K562 (cell line): Measurements from ENCODE around the gene STX17. TPM values are rescaled to one million over a fixed set of nuclear protein-coding genes. Genes with fewer than 3 reads are reported as not detected.

ENCODE experiments used
- ATAC-seq: fragments of 200-7000 bp; cut with Tn5 transposase; 3 replicates; pipeline ENCODE4 v1.9.1; 2020; ENCODE audit warnings: moderate library complexity
- BruUV-seq: library from RNA; stranded (reverse); fragments of 400-500 nt; replicated peaks from 2 replicates; lab custom pipeline; 2021; lab: Mats Ljungman, UMichigan
- CTCF ChIA-PET: fragments of 300-600 bp; formaldehyde crosslinking; extraction: SDS; loops from one replicate; lab custom pipeline; 2021; ENCODE audit warnings: low intra/inter-chr PET ratio; lab: Yijun Ruan, JAX
- POLR2A ChIA-PET: fragments of 300-600, 350-650 bp; sonication (Branson Sonifier 250); formaldehyde crosslinking; extraction: SDS; loops from one replicate; lab custom pipeline; 2021; ENCODE audit warnings: antibody characterized with exemption, inconsistent platforms; lab: Yijun Ruan, JAX
- DNase-seq, 4 experiments: peaks; one replicate each; pipeline versions ENCODE4 v3.0.0 to v3.0.0-alpha.2; 2011 to 2018; ENCODE audit warnings: low spot score in 3 of 4, mixed read lengths in 3 of 4; ENCODE audit errors: extremely low read depth in 1 of 4
- FAIRE-seq: peaks from 2 replicates; lab custom pipeline; 2011; peaks lifted over from hg19 to GRCh38; lab: Jason Lieb, UNC
- H2AFZ ChIP-seq: 2 replicates; pipeline ENCODE4 v1.6.0; 2011; ENCODE audit warnings: low read depth, low read length, control low read depth, inconsistent platforms
- H3K27ac ChIP-seq: fragments of 200-600 bp; 3 replicates; pipeline ENCODE4 v1.8.0; 2011; ENCODE audit warnings: low read depth, mild to moderate bottlenecking, control low read depth, inconsistent platforms, low read length, moderate library complexity, mixed read lengths; ENCODE audit errors: extremely low read depth
- H3K27me3 ChIP-seq, 2 experiments: fragments of 300-600 bp in 1 of 2; 2 replicates in 1 of 2; 3 replicates in 1 of 2; pipeline versions ENCODE4 v1.6.0 to v1.8.0; 2011; ENCODE audit warnings: inconsistent platforms in 2 of 2, low read length in 2 of 2, mild to moderate bottlenecking in 1 of 2, mixed read lengths in 1 of 2, moderate library complexity in 1 of 2; ENCODE audit not compliant: control insufficient read depth in 2 of 2, insufficient read depth in 2 of 2
- H3K36me3 ChIP-seq: fragments of 300-600 bp; 3 replicates; pipeline ENCODE4 v1.8.0; 2011; ENCODE audit warnings: mild to moderate bottlenecking, low read length, inconsistent platforms; ENCODE audit not compliant: control insufficient read depth, insufficient read depth
- H3K4me1 ChIP-seq, 2 experiments: fragments of 200-600 bp in 1 of 2; replicated peaks in 1 of 2; 2 replicates in 1 of 2; 3 replicates in 1 of 2; pipeline versions ENCODE4 v1.5.1 to v1.8.0; 2011; ENCODE audit warnings: inconsistent platforms in 2 of 2, low read length in 2 of 2, mild to moderate bottlenecking in 1 of 2, mixed read lengths in 1 of 2, moderate library complexity in 1 of 2; ENCODE audit not compliant: control insufficient read depth in 2 of 2, insufficient read depth in 2 of 2
- H3K4me2 ChIP-seq: 2 replicates; pipeline ENCODE4 v1.6.1; 2011; ENCODE audit warnings: low read length, control low read depth, inconsistent platforms, mixed read lengths; ENCODE audit not compliant: insufficient read depth
- H3K4me3 ChIP-seq: fragments of 200-600 bp; sonication (generic), shearing (Covaris generic); 2 replicates; pipeline ENCODE4 v1.5.1; 2016; ENCODE audit warnings: control low read depth, inconsistent platforms
- H3K79me2 ChIP-seq: fragments of 200-600 bp; 3 replicates; pipeline ENCODE4 v1.8.0; 2011; ENCODE audit warnings: low read length, inconsistent platforms; ENCODE audit not compliant: control insufficient read depth, insufficient read depth
- H3K9ac ChIP-seq, 2 experiments: 2 replicates each; pipeline versions ENCODE4 v1.6.0 to v1.6.1; 2011; ENCODE audit warnings: low read depth in 2 of 2, low read length in 2 of 2, control low read depth in 1 of 2, inconsistent platforms in 1 of 2, mild to moderate bottlenecking in 1 of 2, mixed read lengths in 1 of 2; ENCODE audit not compliant: insufficient read depth in 1 of 2
- H3K9me1 ChIP-seq: one replicate; pipeline ENCODE4 v1.6.0; 2011; ENCODE audit warnings: inconsistent platforms, mild to moderate bottlenecking, low read length, moderate library complexity; ENCODE audit not compliant: control insufficient read depth, insufficient read depth
- H3K9me3 ChIP-seq: replicated peaks from 2 replicates; pipeline ENCODE4 v1.5.1; 2011; ENCODE audit warnings: low read depth, low read length, inconsistent platforms; ENCODE audit not compliant: control insufficient read depth, insufficient read depth
- H4K20me1 ChIP-seq: replicated peaks from 2 replicates; pipeline ENCODE4 v1.6.1; 2011; ENCODE audit warnings: low read length, inconsistent platforms, mixed read lengths; ENCODE audit not compliant: control insufficient read depth, insufficient read depth
- ARID1B ChIP-seq: fragments of 450-650 bp; IDR thresholded peaks from 2 replicates; pipeline ENCODE4 v1.6.1; 2016; ENCODE audit warnings: antibody characterized with exemption, mild to moderate bottlenecking, inconsistent platforms
- BCL6 ChIP-seq: fragments of 250-450 bp; sonication (Bioruptor Pico); IDR thresholded peaks from 2 replicates; pipeline ENCODE4 v1.4.0; 2020
- CHD4 ChIP-seq: fragments of 200-600 bp; sonication (generic); IDR thresholded peaks from 3 replicates; pipeline ENCODE4 v1.6.1; 2012; ENCODE audit warnings: low read depth, mild to moderate bottlenecking, mixed read lengths, low read length, inconsistent platforms; ENCODE audit not compliant: insufficient read depth, insufficient replicate concordance, poor library complexity, severe bottlenecking
- CXXC5 ChIP-seq: fragments of 250-450 bp; sonication (Bioruptor Pico); IDR thresholded peaks from 2 replicates; pipeline ENCODE4 v1.8.0; 2022; ENCODE audit warnings: inconsistent platforms, mild to moderate bottlenecking, moderate library complexity
- HOXB6 ChIP-seq: fragments of 250-450 bp; sonication (Bioruptor Pico); IDR thresholded peaks from 2 replicates; pipeline ENCODE4 v1.5.1; 2022; ENCODE audit warnings: mild to moderate bottlenecking, borderline replicate concordance
- KLF16 ChIP-seq: IDR thresholded peaks from 2 replicates; pipeline ENCODE4 v1.6.1; 2016; ENCODE audit warnings: antibody characterized with exemption
- MTA2 ChIP-seq: fragments of 450-650 bp; IDR thresholded peaks from 2 replicates; pipeline ENCODE4 v1.6.1; 2016; ENCODE audit warnings: low read depth
- NBN ChIP-seq: fragments of 450-650 bp; IDR thresholded peaks from 2 replicates; pipeline ENCODE4 v1.6.1; 2016; ENCODE audit warnings: low read depth, mild to moderate bottlenecking
- RBM15 ChIP-seq: fragments of 200-400 bp; formaldehyde crosslinking; IDR thresholded peaks from 2 replicates; pipeline ENCODE4 v1.6.1; 2018; ENCODE audit warnings: mild to moderate bottlenecking, low read length, moderate library complexity; ENCODE audit not compliant: insufficient read depth
- RBM39 ChIP-seq: fragments of 200-400 bp; formaldehyde crosslinking; optimal IDR thresholded peaks from 2 replicates; pipeline ENCODE3; 2018; ENCODE audit warnings: low read depth, low read length
- RUNX1 ChIP-seq: sonication (generic); IDR thresholded peaks from 2 replicates; pipeline ENCODE4 v1.6.1; 2016; ENCODE audit warnings: antibody characterized with exemption, low read depth
- ZNF561 ChIP-seq: fragments of 450-650 bp; formaldehyde crosslinking; conservative IDR thresholded peaks from 2 replicates; pipeline ENCODE4 v1.4.0; 2020; ENCODE audit warnings: mild to moderate bottlenecking, moderate library complexity
- ZNF696 ChIP-seq: fragments of 250-450 bp; sonication (Bioruptor Pico); conservative IDR thresholded peaks from 2 replicates; pipeline ENCODE4 v1.4.0; 2020; ENCODE audit warnings: mild to moderate bottlenecking, moderate library complexity
- ZNF75A ChIP-seq: fragments of 450-650 bp; formaldehyde crosslinking; IDR thresholded peaks from 2 replicates; pipeline ENCODE4 v1.4.0; 2020; ENCODE audit warnings: mild to moderate bottlenecking
- ZNF778 ChIP-seq: fragments of 450-650 bp; formaldehyde crosslinking; IDR thresholded peaks from 2 replicates; pipeline ENCODE4 v1.4.0; 2020; ENCODE audit warnings: mild to moderate bottlenecking, moderate library complexity
- WGBS: fragments of 100-300 bp; shearing (Covaris generic); methylation state at CpG from one replicate; pipeline ENCODE4 v1.1.6; 2016; ENCODE audit warnings: low coverage, mixed read lengths; ENCODE audit not compliant: insufficient coverage; ENCODE audit errors: missing lambda C conversion rate; 5-methylcytosine and 5-hydroxymethylcytosine counted together
- in situ Hi-C: fragments of 300-500 bp; cut with MboI; formaldehyde crosslinking; loops from 4 replicates; pipeline ENCODE4 v1.15.0; 2018; ENCODE audit warnings: inconsistent platforms, mixed read lengths
- intact Hi-C: fragments of 100-400 bp; cut with micrococcal nuclease; formaldehyde crosslinking; loops from 2 replicates; pipeline ENCODE4 v1.14.2; 2022
- polyA plus RNA-seq, 8 experiments: library from polyadenylated mRNA; depleted of rRNA in 4 of 8; stranded (reverse) in 5 of 8; unstranded in 3 of 8; fragments of >200 nt; fragmentation: Nextera tagmentation in 2 of 8; fragmentation: Illumina TruSeq in 1 of 8; extraction: Ambion mirVana in 2 of 8; extraction: Trizol in 1 of 8; gene quantifications; 2 replicates each; pipeline versions ENCODE4 v1.2.1 to v1.2.3, GENCODE V29; 2011 to 2014; ENCODE audit warnings: inconsistent platforms in 1 of 8, missing spikeins in 1 of 8
- total RNA-seq, 7 experiments: library from RNA; depleted of rRNA in 6 of 7; stranded (reverse); fragments of >200 nt in 6 of 7; fragmentation: Illumina TruSeq in 2 of 7; extraction: Trizol in 2 of 7; gene quantifications; 2 replicates each; pipeline versions ENCODE4 v1.2.1 to v1.2.3, GENCODE V29; 2011 to 2021; ENCODE audit warnings: low replicate concordance in 1 of 7
- TF ChIP-seq, protein P1 (sequence below): fragments of 250-450 bp; sonication (Bioruptor Pico); IDR thresholded peaks from 2 replicates; pipeline ENCODE4 v1.4.0; 2020
- TF ChIP-seq, protein P2 (sequence below): sonication (generic); formaldehyde crosslinking; IDR thresholded peaks from 2 replicates; pipeline ENCODE4 v1.8.1; 2023; ENCODE audit warnings: mild to moderate bottlenecking, missing genetic modification reagents
- TF ChIP-seq, protein P3 (sequence below): fragments of 250-450 bp; sonication (Bioruptor Pico); IDR thresholded peaks from 2 replicates; pipeline ENCODE4 v1.8.0; 2022; ENCODE audit warnings: inconsistent platforms, mild to moderate bottlenecking, moderate library complexity, borderline replicate concordance

STX17 gene
- total and polyA plus RNA-seq, 9 of the 15 experiments (the other 6 are each of a cell fraction or from before 2014, with no cell fraction given): 14.4 to 25.1 (median 19.0) TPM

DNA sequence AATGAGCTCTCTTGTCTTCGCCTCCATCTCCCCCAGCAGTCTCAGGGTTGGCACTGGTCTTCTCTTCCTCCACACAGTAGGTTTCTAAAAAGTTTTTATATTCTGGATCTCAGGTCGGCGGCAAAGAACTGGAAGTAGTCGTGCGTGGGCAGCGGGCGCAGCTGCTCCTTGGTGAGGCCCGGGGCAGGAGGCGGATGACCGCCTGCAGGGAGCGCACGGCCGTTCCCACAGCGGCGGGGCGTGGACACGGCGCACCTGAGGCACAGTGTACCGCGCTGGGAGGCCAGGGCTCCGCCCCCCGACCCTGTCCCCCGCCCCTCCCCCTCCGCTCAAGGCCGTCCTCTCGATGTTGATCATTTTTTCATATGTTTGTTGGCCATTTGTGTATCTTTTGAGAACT lies 92.4 kb downstream of the STX17 start:
- no peak overlapping the region for H3K27ac ChIP-seq
- DNase-seq: no peak
- H3K4me1 ChIP-seq: no peaks in the 10 kb centered on the region
- H3K9me1 ChIP-seq: no peaks in the 10 kb centered on the region
- POLR2A ChIA-PET: no interaction called here
- intact Hi-C loops: no loop called here
- CTCF ChIA-PET: no interaction called here
- TF ChIP-seq, protein P1, sequence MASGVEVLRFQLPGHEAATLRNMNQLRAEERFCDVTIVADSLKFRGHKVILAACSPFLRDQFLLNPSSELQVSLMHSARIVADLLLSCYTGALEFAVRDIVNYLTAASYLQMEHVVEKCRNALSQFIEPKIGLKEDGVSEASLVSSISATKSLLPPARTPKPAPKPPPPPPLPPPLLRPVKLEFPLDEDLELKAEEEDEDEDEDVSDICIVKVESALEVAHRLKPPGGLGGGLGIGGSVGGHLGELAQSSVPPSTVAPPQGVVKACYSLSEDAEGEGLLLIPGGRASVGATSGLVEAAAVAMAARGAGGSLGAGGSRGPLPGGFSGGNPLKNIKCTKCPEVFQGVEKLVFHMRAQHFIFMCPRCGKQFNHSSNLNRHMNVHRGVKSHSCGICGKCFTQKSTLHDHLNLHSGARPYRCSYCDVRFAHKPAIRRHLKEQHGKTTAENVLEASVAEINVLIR (CRISPR knock-in tag): no peak
- TF ChIP-seq CHD4 (no peak), ZNF561 (CRISPR knock-in tag) (no peak), HOXB6 (CRISPR knock-in tag) (no peak), NBN (no peak), BCL6 (no peak), RBM15 (no peak), ARID1B (no peak), ZNF696 (CRISPR knock-in tag) (no peak), KLF16 (no peak), RUNX1 (no peak), MTA2 (no peak), RBM39 (no peak), ZNF778 (CRISPR knock-in tag) (no peak), ZNF75A (CRISPR knock-in tag) (no peak), CXXC5 (CRISPR knock-in tag) (no peak)
- TF ChIP-seq, protein P2, sequence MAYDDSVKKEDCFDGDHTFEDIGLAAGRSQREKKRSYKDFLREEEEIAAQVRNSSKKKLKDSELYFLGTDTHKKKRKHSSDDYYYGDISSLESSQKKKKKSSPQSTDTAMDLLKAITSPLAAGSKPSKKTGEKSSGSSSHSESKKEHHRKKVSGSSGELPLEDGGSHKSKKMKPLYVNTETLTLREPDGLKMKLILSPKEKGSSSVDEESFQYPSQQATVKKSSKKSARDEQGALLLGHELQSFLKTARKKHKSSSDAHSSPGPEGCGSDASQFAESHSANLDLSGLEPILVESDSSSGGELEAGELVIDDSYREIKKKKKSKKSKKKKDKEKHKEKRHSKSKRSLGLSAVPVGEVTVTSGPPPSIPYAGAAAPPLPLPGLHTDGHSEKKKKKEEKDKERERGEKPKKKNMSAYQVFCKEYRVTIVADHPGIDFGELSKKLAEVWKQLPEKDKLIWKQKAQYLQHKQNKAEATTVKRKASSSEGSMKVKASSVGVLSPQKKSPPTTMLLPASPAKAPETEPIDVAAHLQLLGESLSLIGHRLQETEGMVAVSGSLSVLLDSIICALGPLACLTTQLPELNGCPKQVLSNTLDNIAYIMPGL (CRISPR knock-in tag): no peak
- TF ChIP-seq, protein P3, sequence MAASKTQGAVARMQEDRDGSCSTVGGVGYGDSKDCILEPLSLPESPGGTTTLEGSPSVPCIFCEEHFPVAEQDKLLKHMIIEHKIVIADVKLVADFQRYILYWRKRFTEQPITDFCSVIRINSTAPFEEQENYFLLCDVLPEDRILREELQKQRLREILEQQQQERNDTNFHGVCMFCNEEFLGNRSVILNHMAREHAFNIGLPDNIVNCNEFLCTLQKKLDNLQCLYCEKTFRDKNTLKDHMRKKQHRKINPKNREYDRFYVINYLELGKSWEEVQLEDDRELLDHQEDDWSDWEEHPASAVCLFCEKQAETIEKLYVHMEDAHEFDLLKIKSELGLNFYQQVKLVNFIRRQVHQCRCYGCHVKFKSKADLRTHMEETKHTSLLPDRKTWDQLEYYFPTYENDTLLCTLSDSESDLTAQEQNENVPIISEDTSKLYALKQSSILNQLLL (CRISPR knock-in tag): no peak
- no peak overlapping the region for H3K4me3 ChIP-seq
- no peaks in the 10 kb centered on the region for H3K27me3 ChIP-seq
- no peak overlapping the region for H2AFZ ChIP-seq
- in situ Hi-C loops: no loop called here
- H3K4me2 ChIP-seq: no peak overlapping the region
- no peak overlapping the region for H3K9ac ChIP-seq
- 94% methylated on average over 10 of the region's 26 CpGs for WGBS
- no peaks in the 10 kb centered on the region for H3K79me2 ChIP-seq
- H3K9me3 ChIP-seq: no peaks in the 10 kb centered on the region; the same call in 1 of the 2 replicates
- peaks cover 16% of the 10 kb centered on the region; the same call in 2 of the 3 replicates for H3K36me3 ChIP-seq
- BruUV-seq: no TSS peak
- no peaks in the 10 kb centered on the region for H4K20me1 ChIP-seq
- ATAC-seq: no peak
- FAIRE-seq: no peak
